ENCODE data around the gene PPIE.

Gene PPIE

GRCh38 chr1:39698568-39698967 lies 40.1 kb upstream of the PPIE start:
- Histone ChIP-seq H3K79me2 (ENCODE audit: control insufficient read depth, insufficient read depth, low read length) (no peaks in the 10 kb centered on the region), H4K5ac (ENCODE audit: low read length) (no peak overlapping the region), H3K23ac (ENCODE audit: low read length) (no peak overlapping the region), H3K4me3 (ENCODE audit: low read length) (no peak overlapping the region), H3K27ac (ENCODE audit: low read depth, low read length) (no peak overlapping the region), H3K4me1 (ENCODE audit: control insufficient read depth, low read depth, low read length) (no peaks in the 10 kb centered on the region), H2BK15ac (replicated peaks; ENCODE audit: low read depth) (no peak overlapping the region), H4K8ac (ENCODE audit: low read depth, low read length) (no peak overlapping the region), H3K27me3 (ENCODE audit: insufficient read depth, low read length, poor library complexity) (peaks cover 15% of the 10 kb centered on the region), H3K4me2 (ENCODE audit: low read length) (no peak overlapping the region), H3K9ac (ENCODE audit: low read length) (no peak overlapping the region), H2BK5ac (ENCODE audit: low read length) (no peak overlapping the region), H3K4ac (ENCODE audit: low read depth, low read length) (no peak overlapping the region), H2AK5ac (ENCODE audit: low read length) (no peak overlapping the region), H3K18ac (ENCODE audit: low read length) (no peak overlapping the region), H3K56ac (ENCODE audit: low read length) (no peak overlapping the region), H3K36me3 (ENCODE audit: control insufficient read depth, insufficient read depth, low read length) (no peaks in the 10 kb centered on the region), H2BK120ac (ENCODE audit: low read depth, low read length) (no peak overlapping the region), H3K79me1 (ENCODE audit: low read length) (no peaks in the 10 kb centered on the region)
- no CpG with 5 or more reads among the region's 4 CpGs for WGBS (ENCODE audit: extremely low coverage, insufficient coverage, low lambda C conversion rate)
- DNase-seq = no peak

- Histone ChIP-seq H3K79me2 (ENCODE audit: control insufficient read depth, insufficient read depth, low read length) (no peaks in the 10 kb centered on the region), H2BK120ac (ENCODE audit: low read depth, low read length) (no peak overlapping the region), H3K4me1 (ENCODE audit: control insufficient read depth, low read depth, low read length) (no peaks in the 10 kb centered on the region), H3K23ac (ENCODE audit: low read length) (no peak overlapping the region), H3K79me1 (ENCODE audit: low read length) (no peaks in the 10 kb centered on the region), H3K27ac (ENCODE audit: low read depth, low read length) (no peak overlapping the region), H3K4me3 (ENCODE audit: low read length) (no peak overlapping the region), H3K36me3 (ENCODE audit: control insufficient read depth, insufficient read depth, low read length) (no peaks in the 10 kb centered on the region), H2BK15ac (replicated peaks; ENCODE audit: low read depth) (no peak overlapping the region), H3K56ac (ENCODE audit: low read length) (no peak overlapping the region), H3K27me3 (ENCODE audit: insufficient read depth, low read length, poor library complexity) (peaks cover 12% of the 10 kb centered on the region), H3K9ac (ENCODE audit: low read length) (no peak overlapping the region), H2BK5ac (ENCODE audit: low read length) (no peak overlapping the region), H4K5ac (ENCODE audit: low read length) (no peak overlapping the region), H4K8ac (ENCODE audit: low read depth, low read length) (no peak overlapping the region), H3K18ac (ENCODE audit: low read length) (no peak overlapping the region), H3K4me2 (ENCODE audit: low read length) (no peak overlapping the region), H2AK5ac (ENCODE audit: low read length) (no peak overlapping the region), H3K4ac (ENCODE audit: low read depth, low read length) (no peak overlapping the region)
- WGBS (ENCODE audit: extremely low coverage, insufficient coverage, low lambda C conversion rate) = no CpG with 5 or more reads among the region's 3 CpGs
- no peak for DNase-seq
These were observed 39.3 kb upstream of the PPIE start for GRCh38 chr1:39699419-39699818.

GRCh38 chr1:39700348-39700747 lies 38.3 kb upstream of the PPIE start:
- Histone ChIP-seq H3K79me1 (ENCODE audit: low read length) (no peaks in the 10 kb centered on the region), H3K4me3 (ENCODE audit: low read length) (no peak overlapping the region), H4K8ac (ENCODE audit: low read depth, low read length) (no peak overlapping the region), H3K23ac (ENCODE audit: low read length) (no peak overlapping the region), H3K9ac (ENCODE audit: low read length) (no peak overlapping the region), H4K5ac (ENCODE audit: low read length) (no peak overlapping the region), H2AK5ac (ENCODE audit: low read length) (no peak overlapping the region), H3K79me2 (ENCODE audit: control insufficient read depth, insufficient read depth, low read length) (no peaks in the 10 kb centered on the region), H3K36me3 (ENCODE audit: control insufficient read depth, insufficient read depth, low read length) (no peaks in the 10 kb centered on the region), H2BK120ac (ENCODE audit: low read depth, low read length) (no peak overlapping the region), H2BK15ac (replicated peaks; ENCODE audit: low read depth) (no peak overlapping the region), H3K4ac (ENCODE audit: low read depth, low read length) (no peak overlapping the region), H3K18ac (ENCODE audit: low read length) (no peak overlapping the region), H3K4me2 (ENCODE audit: low read length) (no peak overlapping the region), H3K27ac (ENCODE audit: low read depth, low read length) (no peak overlapping the region), H2BK5ac (ENCODE audit: low read length) (no peak overlapping the region), H3K4me1 (ENCODE audit: control insufficient read depth, low read depth, low read length) (no peaks in the 10 kb centered on the region), H3K27me3 (ENCODE audit: insufficient read depth, low read length, poor library complexity) (peaks cover 8% of the 10 kb centered on the region), H3K56ac (ENCODE audit: low read length) (no peak overlapping the region)
- WGBS (ENCODE audit: extremely low coverage, insufficient coverage, low lambda C conversion rate) = no CpG with 5 or more reads among the region's 3 CpGs
- no peak for DNase-seq

GRCh38 chr1:39701049-39701439 lies 37.6 kb upstream of the PPIE start:
- Histone ChIP-seq H2BK15ac (replicated peaks; ENCODE audit: low read depth) (no peak overlapping the region), H3K4me1 (ENCODE audit: control insufficient read depth, low read depth, low read length) (no peaks in the 10 kb centered on the region), H2AK5ac (ENCODE audit: low read length) (no peak overlapping the region), H3K36me3 (ENCODE audit: control insufficient read depth, insufficient read depth, low read length) (no peaks in the 10 kb centered on the region), H3K27ac (ENCODE audit: low read depth, low read length) (no peak overlapping the region), H4K8ac (ENCODE audit: low read depth, low read length) (no peak overlapping the region), H3K56ac (ENCODE audit: low read length) (no peak overlapping the region), H3K23ac (ENCODE audit: low read length) (no peak overlapping the region), H3K4me3 (ENCODE audit: low read length) (no peak overlapping the region), H4K5ac (ENCODE audit: low read length) (no peak overlapping the region), H3K4ac (ENCODE audit: low read depth, low read length) (no peak overlapping the region), H3K27me3 (ENCODE audit: insufficient read depth, low read length, poor library complexity) (peaks cover 6% of the 10 kb centered on the region), H3K4me2 (ENCODE audit: low read length) (no peak overlapping the region), H3K79me1 (ENCODE audit: low read length) (no peaks in the 10 kb centered on the region), H2BK120ac (ENCODE audit: low read depth, low read length) (no peak overlapping the region), H3K9ac (ENCODE audit: low read length) (no peak overlapping the region), H2BK5ac (ENCODE audit: low read length) (no peak overlapping the region), H3K79me2 (ENCODE audit: control insufficient read depth, insufficient read depth, low read length) (no peaks in the 10 kb centered on the region), H3K18ac (ENCODE audit: low read length) (no peak overlapping the region)
- DNase-seq = peak; percentile 91
- WGBS (ENCODE audit: extremely low coverage, insufficient coverage, low lambda C conversion rate) = no CpG with 5 or more reads among the region's 12 CpGs

GRCh38 chr1:39704757-39705156 lies 33.9 kb upstream of the PPIE start:
- peaks cover 18% of the 10 kb centered on the region for H3K27me3 ChIP-seq (ENCODE audit: insufficient read depth, low read length, poor library complexity)
- H3K79me1 ChIP-seq (ENCODE audit: low read length) = no peaks in the 10 kb centered on the region
- no peak overlapping the region for H3K4me3 ChIP-seq (ENCODE audit: low read length)
- WGBS (ENCODE audit: extremely low coverage, insufficient coverage, low lambda C conversion rate) = no CpG with 5 or more reads among the region's 1 CpG
- no peak overlapping the region for H3K9ac ChIP-seq (ENCODE audit: low read length)
- no peaks in the 10 kb centered on the region for H3K4me1 ChIP-seq (ENCODE audit: control insufficient read depth, low read depth, low read length)
- no peak overlapping the region for H4K5ac ChIP-seq (ENCODE audit: low read length)
- no peak overlapping the region for H3K4me2 ChIP-seq (ENCODE audit: low read length)
- no peak overlapping the region for H2BK15ac ChIP-seq (replicated peaks; ENCODE audit: low read depth)
- no peak overlapping the region for H3K4ac ChIP-seq (ENCODE audit: low read depth, low read length)
- no peak for DNase-seq
- H3K18ac ChIP-seq (ENCODE audit: low read length) = no peak overlapping the region
- no peak overlapping the region for H4K8ac ChIP-seq (ENCODE audit: low read depth, low read length)
- no peak overlapping the region for H2BK120ac ChIP-seq (ENCODE audit: low read depth, low read length)
- no peak overlapping the region for H2AK5ac ChIP-seq (ENCODE audit: low read length)
- H3K36me3 ChIP-seq (ENCODE audit: control insufficient read depth, insufficient read depth, low read length) = no peaks in the 10 kb centered on the region
- H3K79me2 ChIP-seq (ENCODE audit: control insufficient read depth, insufficient read depth, low read length) = no peaks in the 10 kb centered on the region
- no peak overlapping the region for H2BK5ac ChIP-seq (ENCODE audit: low read length)
- no peak overlapping the region for H3K27ac ChIP-seq (ENCODE audit: low read depth, low read length)
- H3K56ac ChIP-seq (ENCODE audit: low read length) = no peak overlapping the region
- H3K23ac ChIP-seq (ENCODE audit: low read length) = no peak overlapping the region

- Histone ChIP-seq H2BK5ac (ENCODE audit: low read length) (no peak overlapping the region), H3K4me3 (ENCODE audit: low read length) (no peak overlapping the region), H3K56ac (ENCODE audit: low read length) (no peak overlapping the region), H3K4me2 (ENCODE audit: low read length) (no peak overlapping the region), H2AK5ac (ENCODE audit: low read length) (no peak overlapping the region), H3K23ac (ENCODE audit: low read length) (no peak overlapping the region), H3K36me3 (ENCODE audit: control insufficient read depth, insufficient read depth, low read length) (no peaks in the 10 kb centered on the region), H3K18ac (ENCODE audit: low read length) (no peak overlapping the region), H3K79me2 (ENCODE audit: control insufficient read depth, insufficient read depth, low read length) (no peaks in the 10 kb centered on the region), H3K79me1 (ENCODE audit: low read length) (no peaks in the 10 kb centered on the region), H4K5ac (ENCODE audit: low read length) (no peak overlapping the region), H2BK120ac (ENCODE audit: low read depth, low read length) (no peak overlapping the region), H3K4ac (ENCODE audit: low read depth, low read length) (no peak overlapping the region), H3K9ac (ENCODE audit: low read length) (no peak overlapping the region), H3K27ac (ENCODE audit: low read depth, low read length) (no peak overlapping the region), H4K8ac (ENCODE audit: low read depth, low read length) (no peak overlapping the region), H3K27me3 (ENCODE audit: insufficient read depth, low read length, poor library complexity) (peaks cover 26% of the 10 kb centered on the region), H2BK15ac (replicated peaks; ENCODE audit: low read depth) (no peak overlapping the region), H3K4me1 (ENCODE audit: control insufficient read depth, low read depth, low read length) (no peaks in the 10 kb centered on the region)
- no CpG with 5 or more reads among the region's 4 CpGs for WGBS (ENCODE audit: extremely low coverage, insufficient coverage, low lambda C conversion rate)
- DNase-seq = no peak
These were observed 31.2 kb upstream of the PPIE start for GRCh38 chr1:39707506-39707905.
